Transverse colon (tissue), 4 donors: ENCODE measurements around the gene PKMYT1. TPM values are rescaled to one million over a fixed set of nuclear protein-coding genes. Genes with fewer than 3 reads are reported as not detected.
"Not testable (repeated sequence)": the region's sequence is repeated elsewhere in the genome, so short reads cannot be mapped to it uniquely, and the experiment has no call there.

Experiments
- DNase-seq: peaks from one replicate; pipeline ENCODE4 v3.0.0-alpha.2; 2019
- H3K27ac ChIP-seq, 4 donors: fragments of 200-600 bp; sonication (generic); 2 replicates each; pipeline ENCODE4 v1.5.1; 2016 to 2018; ENCODE audit warnings: inconsistent platforms in 4 of 4
- H3K27me3 ChIP-seq: fragments of 200-600 bp; sonication (generic); 2 replicates; pipeline ENCODE4 v1.5.1; 2017; ENCODE audit warnings: inconsistent platforms
- H3K36me3 ChIP-seq, 4 donors: fragments of 200-600 bp; sonication (generic); 2 replicates each; pipeline ENCODE4 v1.5.1; 2017 to 2019; ENCODE audit warnings: inconsistent platforms in 4 of 4
- H3K4me1 ChIP-seq, 4 donors: fragments of 200-600 bp; sonication (generic); 2 replicates each; pipeline ENCODE4 v1.5.1; 2017 to 2020; ENCODE audit warnings: inconsistent platforms in 4 of 4
- H3K4me3 ChIP-seq, 4 donors: fragments of 200-600 bp; sonication (generic); 1 replicate in 1 of 4; 2 replicates in 3 of 4; pipeline versions ENCODE4 v1.5.1 to v1.6.1; 2017 to 2019; ENCODE audit warnings: inconsistent platforms in 4 of 4
- H3K9me3 ChIP-seq, 2 donors: fragments of 200-600 bp; sonication (generic); 2 replicates each; pipeline ENCODE4 v1.5.1; 2017 to 2019; ENCODE audit warnings: inconsistent platforms in 2 of 2
- CTCF ChIP-seq, 5 experiments: fragments of 200-600 bp in 3 of 5; fragments of 450-650 bp in 2 of 5; sonication (generic) in 3 of 5; IDR thresholded peaks; 1 replicate in 2 of 5; 2 replicates in 3 of 5; pipeline ENCODE4 v1.5.1; 2016 to 2017; ENCODE audit warnings: antibody characterized with exemption in 5 of 5, inconsistent platforms in 3 of 5, mild to moderate bottlenecking in 2 of 5, moderate library complexity in 1 of 5
- EP300 ChIP-seq: sonication (generic); formaldehyde crosslinking; IDR thresholded peaks from one replicate; pipeline ENCODE4 v1.6.1; 2017; ENCODE audit warnings: antibody characterized with exemption, low read depth
- POLR2A ChIP-seq: fragments of 450-650 bp; IDR thresholded peaks from one replicate; pipeline ENCODE4 v1.6.1; 2016; ENCODE audit warnings: antibody characterized with exemption, mild to moderate bottlenecking, moderate library complexity
- POLR2AphosphoS5 ChIP-seq, 3 donors: sonication (generic); formaldehyde crosslinking; IDR thresholded peaks; one replicate each; pipeline ENCODE4 v1.6.1; 2016; ENCODE audit warnings: antibody characterized with exemption in 3 of 3
- WGBS, 2 donors: methylation state at CpG; one replicate each; pipeline ENCODE4 v1.1.5; 2018; ENCODE audit warnings: low coverage in 1 of 2; 5-methylcytosine and 5-hydroxymethylcytosine counted together
- in situ Hi-C, 4 donors: fragments of 200-750 bp; cut with MboI; loops; one replicate each; pipeline versions ENCODE4 v1.15.0 to v1.15.1; 2017; ENCODE audit warnings: low sequenced_read_pairs in 3 of 4, low pct_ligation_motif_present in 1 of 4, low pct_unique_long_range_greater_than_20kb in 1 of 4
- intact Hi-C: fragments of 100-400 bp; cut with DNase I; formaldehyde crosslinking; loops from one replicate; pipeline ENCODE4 v1.15.1; 2023; ENCODE audit warnings: low total_unique reads
- total RNA-seq, 4 donors: library from RNA; depleted of rRNA; stranded (reverse); fragments of >200 nt; gene quantifications; one replicate each; pipeline ENCODE4 v1.1.0, GENCODE V29; 2016

The PKMYT1 gene
- total RNA-seq, 4 donors from 2014 or later, result 0.55 to 3.6 (median 3.0) TPM; not detected in 1

- intact Hi-C loops (no loop called here), in situ Hi-C loops (loop anchor here in 1 of 4 donors (10.0 kb wide), 1 partner anchor 55 kb away; no protein-coding TSS in a partner anchor)
- H3K27ac ChIP-seq, result no peak overlapping the region
- WGBS, 2 donors, result 95% methylated on average over 14 of the region's 14 CpGs; no CpG with 5 or more reads in 1 of the 2 donors
- H3K36me3 ChIP-seq, result peaks cover 0 to 28% (median 7%) of the 10 kb centered on the region in 4 donors
- no peak overlapping the region for H3K4me3 ChIP-seq
- DNase-seq, result no peak
- no peaks in the 10 kb centered on the region for H3K9me3 ChIP-seq
- H3K4me1 ChIP-seq, result peaks cover 0 to 8% (median 2%) of the 10 kb centered on the region in 4 donors
- TF ChIP-seq CTCF (IDR thresholded peaks at IDR 0.05) (no peak), POLR2A (no peak), EP300 (no peak), POLR2AphosphoS5 (IDR thresholded peaks at IDR 0.05) (no peak)
- H3K27me3 ChIP-seq, result no peaks in the 10 kb centered on the region
Observed at GRCh38 chr16:2929693-2930092, 50.6 kb downstream of the PKMYT1 start.

- WGBS, 2 donors, result 90% methylated on average over 9 of the region's 11 CpGs; no CpG with 5 or more reads in 1 of the 2 donors
- H3K36me3 ChIP-seq, result peaks cover 0 to 20% (median 4%) of the 10 kb centered on the region in 4 donors
- no peaks in the 10 kb centered on the region for H3K27me3 ChIP-seq
- H3K4me3 ChIP-seq, result no peak overlapping the region
- intact Hi-C loops, result no loop called here
- in situ Hi-C loops, result loop anchor here in 1 of 4 donors (10.0 kb wide), 1 partner anchor 54 kb away; no protein-coding TSS in a partner anchor
- DNase-seq, result no peak
- H3K4me1 ChIP-seq, result peaks cover 0 to 8% (median 2%) of the 10 kb centered on the region in 4 donors
- no peak overlapping the region for H3K27ac ChIP-seq
- no peaks in the 10 kb centered on the region for H3K9me3 ChIP-seq
- TF ChIP-seq EP300 (no peak), POLR2AphosphoS5 (IDR thresholded peaks at IDR 0.05) (no peak), CTCF (IDR thresholded peaks at IDR 0.05) (no peak), POLR2A (no peak)
Observed at GRCh38 chr16:2928796-2929195, 51.5 kb downstream of the PKMYT1 start.

GRCh38 chr16:2928151-2928550 is 52.1 kb downstream of the PKMYT1 start:
- DNase-seq, H3K27ac ChIP-seq, H3K9me3 ChIP-seq, intact Hi-C loops, H3K27me3 ChIP-seq, H3K4me1 ChIP-seq, H3K4me3 ChIP-seq: not testable (repeated sequence)
- 94% methylated on average over 4 of the region's 4 CpGs; no CpG with 5 or more reads in 1 of the 2 donors for WGBS, 2 donors
- in situ Hi-C loops, result loop anchor here in 1 of 4 donors (10.0 kb wide), 1 partner anchor 53 kb away; no protein-coding TSS in a partner anchor
- peaks cover 0 to 13% (median 4%) of the 10 kb centered on the region in 4 donors for H3K36me3 ChIP-seq

- Histone ChIP-seq H3K9me3 (no peaks in the 10 kb centered on the region), H3K36me3 (peaks cover 0 to 11% (median 4%) of the 10 kb centered on the region in 4 donors), H3K27ac (no peak overlapping the region), H3K27me3 (no peaks in the 10 kb centered on the region), H3K4me3 (no peak overlapping the region), H3K4me1 (peaks cover 0 to 8% (median 2%) of the 10 kb centered on the region in 4 donors)
- intact Hi-C loops (no loop called here), in situ Hi-C loops (loop anchor here in 1 of 4 donors (10.0 kb wide), 1 partner anchor 52 kb away; no protein-coding TSS in a partner anchor)
- DNase-seq, result peak; percentile 92
- WGBS, 2 donors, result 7 to 17% methylated on average over 6 to 19 of the region's 19 CpGs
- TF ChIP-seq EP300 (no peak), CTCF (IDR thresholded peaks at IDR 0.05) (peak; percentile 96 to 98 (median 97)), POLR2AphosphoS5 (IDR thresholded peaks at IDR 0.05) (peak in 1 of 3 donors; percentile 37), POLR2A (no peak)
Observed at GRCh38 chr16:2927010-2927646, 53.1 kb downstream of the PKMYT1 start.
